VCaP (cell line): ENCODE data around the gene ARHGEF6.
A peak's percentile ranks its signal among the peaks of the same experiment; 100 is the strongest.

ENCODE experiments used
- H3K27ac ChIP-seq: fragments of 450-650 bp; 2 replicates; pipeline ENCODE4 v1.5.1; 2017
- TF ChIP-seq, protein P1 (sequence below): fragments of 450-650 bp; conservative IDR thresholded peaks from 2 replicates; pipeline ENCODE4 v1.5.1; 2017; ENCODE audit warnings: mild to moderate bottlenecking, moderate library complexity

ARHGEF6 gene

DNA sequence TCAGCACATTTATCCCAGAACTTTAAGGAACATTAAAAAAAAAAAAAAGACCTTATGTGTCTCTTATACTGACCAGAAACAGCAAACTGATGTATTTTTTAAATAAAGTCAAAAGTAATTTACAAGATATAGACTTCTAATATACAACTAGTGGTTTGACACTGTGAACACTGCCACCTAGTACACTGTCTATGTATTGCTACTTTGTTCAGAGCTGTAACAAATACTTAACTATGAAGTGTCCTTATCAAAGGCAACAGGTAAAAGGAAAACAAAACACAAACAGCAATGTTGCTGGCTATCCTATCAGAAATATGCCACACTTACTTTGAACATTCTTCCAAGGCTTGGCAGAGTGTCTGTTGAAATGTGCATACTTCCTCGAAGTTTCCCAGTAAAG is 72.4 kb downstream of the ARHGEF6 start:
- no peak overlapping the region for H3K27ac ChIP-seq
- TF ChIP-seq, protein P1, sequence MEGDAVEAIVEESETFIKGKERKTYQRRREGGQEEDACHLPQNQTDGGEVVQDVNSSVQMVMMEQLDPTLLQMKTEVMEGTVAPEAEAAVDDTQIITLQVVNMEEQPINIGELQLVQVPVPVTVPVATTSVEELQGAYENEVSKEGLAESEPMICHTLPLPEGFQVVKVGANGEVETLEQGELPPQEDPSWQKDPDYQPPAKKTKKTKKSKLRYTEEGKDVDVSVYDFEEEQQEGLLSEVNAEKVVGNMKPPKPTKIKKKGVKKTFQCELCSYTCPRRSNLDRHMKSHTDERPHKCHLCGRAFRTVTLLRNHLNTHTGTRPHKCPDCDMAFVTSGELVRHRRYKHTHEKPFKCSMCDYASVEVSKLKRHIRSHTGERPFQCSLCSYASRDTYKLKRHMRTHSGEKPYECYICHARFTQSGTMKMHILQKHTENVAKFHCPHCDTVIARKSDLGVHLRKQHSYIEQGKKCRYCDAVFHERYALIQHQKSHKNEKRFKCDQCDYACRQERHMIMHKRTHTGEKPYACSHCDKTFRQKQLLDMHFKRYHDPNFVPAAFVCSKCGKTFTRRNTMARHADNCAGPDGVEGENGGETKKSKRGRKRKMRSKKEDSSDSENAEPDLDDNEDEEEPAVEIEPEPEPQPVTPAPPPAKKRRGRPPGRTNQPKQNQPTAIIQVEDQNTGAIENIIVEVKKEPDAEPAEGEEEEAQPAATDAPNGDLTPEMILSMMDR, result peak; percentile 73

DNA sequence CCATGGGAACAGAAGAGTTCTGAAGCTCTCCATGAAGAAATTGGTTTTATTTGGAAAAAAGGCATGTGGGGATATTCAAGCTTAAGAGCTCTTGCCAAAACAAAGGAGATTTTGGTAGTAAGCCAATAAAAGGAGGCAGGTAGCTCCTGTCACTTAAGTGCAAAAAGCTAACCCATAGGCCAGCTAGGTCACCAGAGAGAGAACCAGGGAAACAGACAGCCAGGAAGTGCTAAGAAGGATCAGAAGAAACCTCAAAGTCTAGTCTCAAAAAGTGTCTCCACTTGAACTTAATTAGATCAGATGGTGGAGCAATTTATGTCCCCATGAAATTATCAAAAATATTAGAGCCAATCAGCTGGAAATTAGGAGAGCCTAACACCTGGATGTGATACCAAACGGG is 83.6 kb downstream of the ARHGEF6 start:
- H3K27ac ChIP-seq, result no peak overlapping the region
- TF ChIP-seq, protein P1, result no peak

DNA sequence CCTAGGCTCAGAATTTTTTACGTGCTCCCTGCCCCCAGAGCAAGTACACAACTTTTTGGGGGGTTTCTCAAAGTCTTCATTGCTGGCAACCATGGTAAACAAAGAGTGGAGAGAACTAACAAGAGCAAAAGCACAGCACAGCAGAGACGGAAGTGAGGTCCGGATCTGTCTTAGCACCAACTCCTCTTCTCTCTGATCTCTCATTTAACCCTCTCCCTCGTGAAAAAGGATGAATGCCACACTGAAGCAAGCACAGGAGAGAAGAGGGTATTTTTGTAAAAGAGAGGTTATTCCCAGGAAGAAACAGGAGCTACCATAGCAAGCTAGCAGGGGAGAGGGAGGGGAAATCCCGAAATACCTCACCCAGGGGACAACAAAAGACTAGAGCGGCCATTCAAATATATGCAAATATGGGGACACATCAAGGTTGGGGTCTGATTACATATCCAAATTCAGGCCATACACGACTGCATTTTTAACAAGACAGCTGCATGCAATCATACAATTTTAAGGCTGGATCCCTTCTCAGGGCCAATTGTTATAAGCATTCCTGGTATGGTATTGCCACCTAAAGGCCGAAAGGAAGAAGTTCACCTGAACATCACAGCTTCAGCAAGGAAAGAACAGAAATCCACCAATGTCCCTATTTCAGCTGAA is 86.2 kb downstream of the ARHGEF6 start:
- TF ChIP-seq, protein P1, result peak; percentile 70
- no peak overlapping the region for H3K27ac ChIP-seq

DNA sequence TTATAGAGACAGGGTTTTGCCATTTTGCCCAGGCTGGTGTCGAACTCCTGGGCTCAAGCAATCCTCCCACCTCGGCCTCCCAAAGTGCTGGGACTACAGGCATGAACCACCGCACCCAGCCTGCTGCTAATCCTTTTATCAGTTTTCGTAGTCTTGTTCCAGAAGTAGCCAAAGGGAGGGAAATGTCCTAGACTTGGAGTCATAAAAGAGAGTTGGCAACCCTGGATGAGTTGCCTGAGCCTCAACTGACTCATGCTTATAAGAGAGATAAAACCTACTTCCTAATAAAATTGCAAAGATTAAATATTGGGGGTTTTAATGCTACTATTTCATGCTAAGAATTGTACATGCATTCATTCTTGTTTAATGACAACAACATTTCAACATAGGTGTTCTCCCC is 88.5 kb downstream of the ARHGEF6 start:
- TF ChIP-seq, protein P1, result no peak
- no peak overlapping the region for H3K27ac ChIP-seq

DNA sequence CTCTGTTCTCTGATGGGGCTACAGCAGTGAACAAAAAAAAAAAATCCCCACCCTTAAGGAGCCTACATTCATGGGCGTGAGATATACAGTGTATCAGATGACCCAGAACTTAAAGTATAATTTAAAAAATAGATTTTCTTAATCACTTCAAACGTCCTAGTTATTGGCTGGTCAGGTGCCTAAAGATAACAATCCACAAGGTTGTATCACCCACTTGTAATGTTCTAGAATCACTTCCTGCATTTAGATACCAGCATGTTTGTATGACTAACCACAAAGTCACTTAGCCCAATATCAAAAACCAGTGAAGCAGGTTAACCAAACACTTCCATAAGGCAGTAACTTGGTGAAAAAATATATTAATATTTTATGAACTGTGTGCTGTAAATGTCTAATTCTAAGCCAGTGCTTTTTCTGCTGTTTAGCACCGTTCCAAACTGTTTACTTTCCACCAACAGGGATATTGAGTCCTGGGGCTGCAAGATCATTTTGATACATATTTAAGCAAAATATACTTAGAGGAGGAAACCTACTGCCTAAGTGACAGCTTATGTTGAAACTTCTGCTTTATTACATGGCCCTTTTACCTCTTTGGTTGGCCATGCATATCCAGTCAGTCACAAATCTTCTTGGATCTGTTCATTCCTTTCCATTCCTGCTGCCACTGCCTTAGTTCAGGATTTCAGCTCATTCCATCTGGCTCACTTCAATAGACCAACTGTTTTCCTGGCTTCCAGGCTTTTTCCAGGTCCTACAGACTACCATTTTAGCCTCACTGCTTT is 89.5 kb downstream of the ARHGEF6 start:
- TF ChIP-seq, protein P1, result no peak
- H3K27ac ChIP-seq, result no peak overlapping the region

DNA sequence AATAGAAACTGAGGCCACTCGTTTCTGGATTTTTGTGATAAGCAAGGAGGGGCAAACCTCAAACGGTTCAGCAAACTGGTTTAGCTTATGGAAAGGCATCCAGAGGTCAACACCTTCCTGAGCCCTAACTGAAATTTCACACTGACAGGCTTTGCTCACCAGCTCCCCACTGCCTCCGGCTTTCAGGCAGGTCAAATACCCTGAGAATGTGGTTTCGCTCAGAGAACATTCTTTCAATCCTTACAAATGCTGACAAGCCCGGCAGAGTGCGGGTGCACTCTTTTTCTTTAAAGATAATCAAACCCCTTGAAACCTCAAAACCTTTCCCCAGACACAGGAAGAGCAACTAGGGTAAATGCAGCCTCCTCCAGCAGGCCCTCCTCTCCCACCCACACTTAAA is 91.3 kb downstream of the ARHGEF6 start:
- no peak overlapping the region for H3K27ac ChIP-seq
- TF ChIP-seq, protein P1, result no peak

DNA sequence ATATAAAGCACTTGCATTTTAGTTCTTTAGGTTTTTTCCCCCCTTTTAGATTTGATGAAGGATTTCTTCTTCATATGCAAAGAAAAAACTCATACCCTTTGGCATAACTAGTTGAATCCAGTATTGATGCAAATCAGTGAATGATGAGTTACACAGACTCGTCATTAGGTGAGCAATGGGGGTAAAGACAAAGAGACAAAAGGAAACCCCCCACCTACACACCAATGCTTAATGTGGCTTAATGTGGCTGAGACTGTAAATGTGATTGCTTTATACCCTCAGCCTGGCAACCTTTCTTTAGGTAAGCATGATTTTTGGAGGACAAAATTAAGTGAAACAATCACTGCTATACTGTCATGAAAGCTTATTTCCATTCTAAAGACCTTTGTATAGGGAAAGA is 93.3 kb downstream of the ARHGEF6 start:
- H3K27ac ChIP-seq, result no peak overlapping the region
- TF ChIP-seq, protein P1, result no peak
